Measurements from ENCODE around the gene POLG2.

GRCh38 chr17:64508683-64509082, 11.8 kb upstream of the POLG2 start:
- no peak for TF ChIP-seq CTCF (IDR thresholded peaks at IDR 0.05; ENCODE audit: poor library complexity, severe bottlenecking)
- no peak for TF ChIP-seq TAF1 (IDR thresholded peaks at IDR 0.05; ENCODE audit: low read depth)
